GM23338 (cell line): Measurements from ENCODE around the gene PTPRJ.

Experiments used
- CREB1 ChIP-seq: fragments of 250-450 bp; sonication (Bioruptor Pico); IDR thresholded peaks from 2 replicates; pipeline ENCODE4 v1.5.0; 2020; ENCODE audit warnings: low read depth, mild to moderate bottlenecking, moderate library complexity
- CTCF ChIP-seq, 2 experiments: fragments of 200-600 bp in 1 of 2; sonication (generic) in 1 of 2; conservative IDR thresholded peaks; 2 replicates each; pipeline versions ENCODE4 v1.5.1 to v1.6.1; 2016 to 2017; ENCODE audit warnings: antibody characterized with exemption in 2 of 2, low read depth in 2 of 2, mild to moderate bottlenecking in 2 of 2, moderate library complexity in 1 of 2
- EZH2 ChIP-seq: fragments of 200-600 bp; sonication (generic); IDR thresholded peaks from one replicate; pipeline ENCODE4 v1.8.0; 2017; ENCODE audit warnings: antibody characterized with exemption, mild to moderate bottlenecking, low read depth; ENCODE audit not compliant: unreplicated experiment
- EZH2phosphoT487 ChIP-seq: fragments of 200-600 bp; sonication (generic); IDR thresholded peaks from one replicate; pipeline ENCODE4 v1.8.1; 2018; ENCODE audit warnings: antibody characterized with exemption; ENCODE audit not compliant: unreplicated experiment
- NANOG ChIP-seq: IDR thresholded peaks from 2 replicates; pipeline ENCODE4 v1.6.1; 2016; ENCODE audit warnings: antibody characterized with exemption, borderline replicate concordance
- POLR2AphosphoS5 ChIP-seq: IDR thresholded peaks from 2 replicates; pipeline ENCODE4 v1.6.1; 2016; ENCODE audit warnings: antibody characterized with exemption, low read depth
- REST ChIP-seq: IDR thresholded peaks from one replicate; pipeline ENCODE4 v1.6.1; 2018; ENCODE audit warnings: antibody characterized with exemption; ENCODE audit not compliant: unreplicated experiment

- TF ChIP-seq CTCF (conservative IDR thresholded peaks at IDR 0.05; ENCODE audit: low read depth in 2 of 2), result no peak
- no peak for TF ChIP-seq REST
- TF ChIP-seq CREB1 (CRISPR knock-in tag), result no peak
- TF ChIP-seq POLR2AphosphoS5, result no peak
- TF ChIP-seq EZH2, result no peak
- no peak for TF ChIP-seq EZH2phosphoT487
- TF ChIP-seq NANOG, result no peak
Observed at GRCh38 chr11:47991266-47991830, 11.0 kb downstream of the PTPRJ start.
